Measurements from ENCODE around the gene FAM107A.

The FAM107A gene

GRCh38 chr3:58556761-58557221 is 20.4 kb downstream of the FAM107A start:
- no peak for TF ChIP-seq BACH2 (CRISPR knock-in tag; IDR thresholded peaks at IDR 0.05; ENCODE audit: borderline replicate concordance)
- no peak for TF ChIP-seq OSR1 (CRISPR knock-in tag; IDR thresholded peaks at IDR 0.05)
- no peak for TF ChIP-seq ZFP30 (CRISPR knock-in tag; IDR thresholded peaks at IDR 0.05)
- TF ChIP-seq TSHZ2 (CRISPR knock-in tag; IDR thresholded peaks at IDR 0.05): no peak
- TF ChIP-seq TCF4 (CRISPR knock-in tag; IDR thresholded peaks at IDR 0.05; ENCODE audit: borderline replicate concordance): no peak
- no peak for TF ChIP-seq CSDC2 (CRISPR knock-in tag; IDR thresholded peaks at IDR 0.05)
- no peak for TF ChIP-seq ESRRG (CRISPR knock-in tag; IDR thresholded peaks at IDR 0.05)
- TF ChIP-seq ZNF70 (CRISPR knock-in tag; IDR thresholded peaks at IDR 0.05): no peak
- TF ChIP-seq ZNF8 (CRISPR knock-in tag; IDR thresholded peaks at IDR 0.05): no peak
- TF ChIP-seq PPARA (CRISPR knock-in tag; IDR thresholded peaks at IDR 0.05; ENCODE audit: borderline replicate concordance): no peak
- TF ChIP-seq ARNTL (CRISPR knock-in tag; IDR thresholded peaks at IDR 0.05; ENCODE audit: borderline replicate concordance, low read depth): no peak
- TF ChIP-seq PATZ1 (CRISPR knock-in tag; IDR thresholded peaks at IDR 0.05; ENCODE audit: borderline replicate concordance): no peak
- no peak for TF ChIP-seq CSRNP3 (CRISPR knock-in tag; IDR thresholded peaks at IDR 0.05)
- TF ChIP-seq SNAI2 (CRISPR knock-in tag; IDR thresholded peaks at IDR 0.05): no peak
- TF ChIP-seq ISL1 (CRISPR knock-in tag; IDR thresholded peaks at IDR 0.05): no peak
- TF ChIP-seq POU6F1 (CRISPR knock-in tag; IDR thresholded peaks at IDR 0.05; ENCODE audit: borderline replicate concordance, low read depth): no peak
- TF ChIP-seq TOX (CRISPR knock-in tag; IDR thresholded peaks at IDR 0.05; ENCODE audit: borderline replicate concordance): no peak
- ATAC-seq: no peak; the same call in 2 of the 3 replicates

- TF ChIP-seq PPARA (CRISPR knock-in tag; IDR thresholded peaks at IDR 0.05; ENCODE audit: borderline replicate concordance) (no peak), TOX (CRISPR knock-in tag; IDR thresholded peaks at IDR 0.05; ENCODE audit: borderline replicate concordance) (no peak), PATZ1 (CRISPR knock-in tag; IDR thresholded peaks at IDR 0.05; ENCODE audit: borderline replicate concordance) (no peak), TSHZ2 (CRISPR knock-in tag; IDR thresholded peaks at IDR 0.05) (no peak), RARB (CRISPR knock-in tag; IDR thresholded peaks at IDR 0.05) (no peak), CSDC2 (CRISPR knock-in tag; IDR thresholded peaks at IDR 0.05) (no peak), CREB5 (CRISPR knock-in tag; IDR thresholded peaks at IDR 0.05; ENCODE audit: low read depth) (no peak)
- ATAC-seq: no peak
These were observed 21.2 kb downstream of the FAM107A start for GRCh38 chr3:58556001-58556400.

All from SK-N-SH treated with all-trans-retinoic acid at 6 μM for 48 hours (cell line).